B cell (primary cell): ENCODE data around the gene RAB6B. TPM values are rescaled to one million over a fixed set of nuclear protein-coding genes. Genes with fewer than 3 reads are reported as not detected.

ENCODE experiments used
- ATAC-seq: fragments of 200-7000 bp; cut with Tn5 transposase; one replicate; pipeline ENCODE4 v1.10.0; 2021; ENCODE audit warnings: low read depth, mild to moderate bottlenecking, moderate number of reproducible peaks, moderate library complexity
- CTCF ChIA-PET: fragments of 350-600 bp; sonication (Branson Sonifier 250); formaldehyde crosslinking; loops from one replicate; lab custom pipeline; 2021; ENCODE audit warnings: antibody characterized with exemption, inconsistent platforms; lab: Charles Lee
- POLR2A ChIA-PET: fragments of 350-600 bp; sonication (Branson Sonifier 250); formaldehyde crosslinking; loops from one replicate; lab custom pipeline; 2021; ENCODE audit warnings: antibody characterized with exemption; lab: Charles Lee
- DNase-seq: peaks from one replicate; pipeline ENCODE4 v3.0.0; 2013
- H2AFZ ChIP-seq: 2 replicates; pipeline ENCODE4 v1.6.1; 2012; ENCODE audit warnings: mild to moderate bottlenecking, low read depth, low read length; ENCODE audit not compliant: insufficient read depth, poor library complexity, severe bottlenecking
- H3K27ac ChIP-seq, 2 donors: 1 replicate in 1 of 2; 2 replicates in 1 of 2; pipeline ENCODE4 v1.5.1; 2012 to 2013; ENCODE audit warnings: low read length in 2 of 2, mild to moderate bottlenecking in 2 of 2, moderate library complexity in 1 of 2
- H3K27me3 ChIP-seq, 4 experiments: fragments of 200-600 bp in 1 of 4; sonication (generic) in 1 of 4; replicated peaks in 1 of 4; 1 replicate in 2 of 4; 2 replicates in 2 of 4; pipeline versions ENCODE4 v1.6.1 to v1.7.0; 2013 to 2016; ENCODE audit warnings: low read length in 3 of 4, mild to moderate bottlenecking in 2 of 4, mixed read lengths in 1 of 4, moderate library complexity in 1 of 4; ENCODE audit not compliant: insufficient read depth in 4 of 4, control insufficient read depth in 3 of 4; ENCODE audit errors: control extremely low read depth in 1 of 4
- H3K36me3 ChIP-seq, 2 experiments: replicated peaks in 1 of 2; 1 replicate in 1 of 2; 2 replicates in 1 of 2; pipeline versions ENCODE4 v1.6.1 to v1.7.1; 2013; ENCODE audit warnings: low read length in 1 of 2; ENCODE audit not compliant: insufficient read depth in 2 of 2, control insufficient read depth in 1 of 2; ENCODE audit errors: control extremely low read depth in 1 of 2, extremely low read depth in 1 of 2
- H3K4me1 ChIP-seq, 2 donors: fragments of 200-600 bp in 1 of 2; sonication (generic) in 1 of 2; 1 replicate in 1 of 2; 2 replicates in 1 of 2; pipeline versions ENCODE4 v1.5.1 to v1.6.1; 2013 to 2017; ENCODE audit warnings: low read length in 2 of 2; ENCODE audit not compliant: control insufficient read depth in 2 of 2, insufficient read depth in 2 of 2
- H3K4me2 ChIP-seq: replicated peaks from 2 replicates; pipeline ENCODE3; 2012; ENCODE audit warnings: mild to moderate bottlenecking, low read depth, low read length; ENCODE audit not compliant: poor library complexity, severe bottlenecking
- H3K4me3 ChIP-seq, 5 experiments: fragments of 200-600 bp in 1 of 5; sonication (generic) in 1 of 5; 1 replicate in 3 of 5; 2 replicates in 2 of 5; pipeline versions ENCODE4 v1.5.1 to v1.7.0; 2011 to 2016; ENCODE audit warnings: low read length in 4 of 5, mild to moderate bottlenecking in 4 of 5, low read depth in 2 of 5, control low read depth in 1 of 5, moderate library complexity in 1 of 5; ENCODE audit not compliant: insufficient read depth in 1 of 5; ENCODE audit errors: control extremely low read depth in 1 of 5, extremely low read depth in 1 of 5
- H3K79me2 ChIP-seq: fragments of 200-600 bp; sonication (generic); one replicate; pipeline ENCODE4 v1.6.0; 2016; ENCODE audit warnings: low read length; ENCODE audit not compliant: control insufficient read depth, insufficient read depth
- H3K9ac ChIP-seq: fragments of 200-600 bp; sonication (generic); 2 replicates; pipeline ENCODE4 v1.6.1; 2017; ENCODE audit warnings: mild to moderate bottlenecking, low read length, moderate library complexity
- H3K9me3 ChIP-seq, 3 donors: one replicate each; pipeline versions ENCODE4 v1.6.1 to v1.7.1; 2013; ENCODE audit warnings: low read length in 2 of 3; ENCODE audit not compliant: control insufficient read depth in 2 of 3, insufficient read depth in 1 of 3; ENCODE audit errors: control extremely low read depth in 1 of 3
- H4K20me1 ChIP-seq: 2 replicates; pipeline ENCODE4 v1.6.0; 2012; ENCODE audit warnings: mild to moderate bottlenecking, low read length; ENCODE audit not compliant: insufficient read depth, control insufficient read depth, poor library complexity, severe bottlenecking
- H3K27ac Mint-ChIP-seq: one replicate; pipeline ENCODE4 v1.8.0; 2021; ENCODE audit warnings: mixed read lengths
- H3K27me3 Mint-ChIP-seq: one replicate; pipeline ENCODE4 v1.8.0; 2021; ENCODE audit warnings: mixed read lengths
- H3K4me1 Mint-ChIP-seq: one replicate; pipeline ENCODE4 v1.8.0; 2021; ENCODE audit warnings: mixed read lengths
- H3K4me3 Mint-ChIP-seq: one replicate; pipeline ENCODE4 v1.8.0; 2021; ENCODE audit warnings: mixed read lengths
- H3K9me3 Mint-ChIP-seq: one replicate; pipeline ENCODE4 v1.8.0; 2022; ENCODE audit warnings: mixed read lengths; ENCODE audit not compliant: insufficient read depth
- CTCF ChIP-seq: fragments of 200-600 bp; IDR thresholded peaks from one replicate; pipeline ENCODE4 v1.8.0; 2022; ENCODE audit warnings: antibody characterized with exemption, mild to moderate bottlenecking
- EZH2 ChIP-seq: IDR thresholded peaks from 2 replicates; pipeline ENCODE4 v1.6.1; 2012; ENCODE audit warnings: borderline replicate concordance, low read depth, mild to moderate bottlenecking, moderate library complexity, low read length; ENCODE audit not compliant: insufficient read depth, poor library complexity, severe bottlenecking
- WGBS: methylation state at CpG from one replicate; pipeline ENCODE4 v1.1.5; 2013; ENCODE audit warnings: missing lambda C conversion rate; ENCODE audit not compliant: insufficient coverage; 5-methylcytosine and 5-hydroxymethylcytosine counted together
- intact Hi-C: fragments of 100-400 bp; cut with micrococcal nuclease; formaldehyde crosslinking; loops from one replicate; pipeline ENCODE4 v1.10.0; 2022
- polyA plus RNA-seq: library from polyadenylated mRNA; depleted of rRNA; stranded (reverse); fragments of >200 nt; gene quantifications from 2 replicates; pipeline ENCODE4 v1.2.3, GENCODE V29; 2012
- total RNA-seq, 2 donors: library from RNA; stranded (reverse); fragments of 120-200 nt in 1 of 2; gene quantifications; 1 replicate in 1 of 2; 2 replicates in 1 of 2; pipeline versions ENCODE4 v1.2.3 to v1.2.4, GENCODE V29; 2013 to 2022

Gene RAB6B
- total and polyA plus RNA-seq, 2 donors (not counting 1 experiment from before 2014, with no cell fraction given): not detected

- no peak overlapping the region for H3K27ac Mint-ChIP-seq
- 92% methylated on average over 6 of the region's 9 CpGs for WGBS
- no peaks in the 10 kb centered on the region for H3K4me1 Mint-ChIP-seq
- ATAC-seq: no peak
- H3K9me3 Mint-ChIP-seq: no peaks in the 10 kb centered on the region
- TF ChIP-seq EZH2 (no peak), CTCF (no peak)
- Histone ChIP-seq H3K27me3 (peaks cover 0 to 6% (median 3%) of the 10 kb centered on the region in 4 experiments), H4K20me1 (no peaks in the 10 kb centered on the region), H2AFZ (no peak overlapping the region), H3K36me3 (no peaks in the 10 kb centered on the region), H3K9ac (no peak overlapping the region), H3K4me1 (no peaks in the 10 kb centered on the region), H3K27ac (no peak overlapping the region), H3K79me2 (no peaks in the 10 kb centered on the region), H3K9me3 (no peaks in the 10 kb centered on the region), H3K4me2 (no peak overlapping the region), H3K4me3 (no peak overlapping the region)
- ChIA-PET POLR2A (no interaction called here), CTCF (no interaction called here)
- intact Hi-C loops: no loop called here
- no peak overlapping the region for H3K4me3 Mint-ChIP-seq
- DNase-seq: no peak
- peaks cover 40% of the 10 kb centered on the region for H3K27me3 Mint-ChIP-seq
Measured at GRCh38 chr3:133775309-133775708, 120.4 kb downstream of the RAB6B start.

Other genes starting within 250 kb of the RAB6B start
- gene TOPBP1, start 233.9 kb downstream of the RAB6B start, total RNA-seq: 47.7 and 53.7 TPM in 2 replicates
- 34.2 and 38.5 TPM in 2 replicates for gene TOPBP1, start 233.9 kb downstream of the RAB6B start, polyA plus RNA-seq
- gene TF, start 149.5 kb downstream of the RAB6B start, total RNA-seq: 0.27 TPM in 2 replicates
- gene TF, start 149.5 kb downstream of the RAB6B start, polyA plus RNA-seq: 0.36 and 0.37 TPM in 2 replicates
- gene SRPRB, start 90.1 kb downstream of the RAB6B start, total RNA-seq: 28.8 and 29.7 TPM in 2 replicates
- gene SRPRB, start 90.1 kb downstream of the RAB6B start, polyA plus RNA-seq: 10.1 and 14.4 TPM in 2 replicates
- not detected in 2 replicates for gene SLCO2A1, start 134.0 kb upstream of the RAB6B start, total RNA-seq
- not detected in 2 replicates for gene SLCO2A1, start 134.0 kb upstream of the RAB6B start, polyA plus RNA-seq